Dendritic cell treated with granulocyte-macrophage colony-stimulating factor and Interleukin-4, amounts not matched to agents 40 ng/mL and 50 ng/mL, for 4 days (primary cell): Measurements from ENCODE around the gene NCF4.
A peak's percentile ranks its signal among the peaks of the same experiment; 100 is the strongest.

ENCODE experiments used
- H3K27ac Mint-ChIP-seq: one replicate; pipeline ENCODE4 v1.8.0; 2022; ENCODE audit warnings: mild to moderate bottlenecking, mixed read lengths
- H3K27me3 Mint-ChIP-seq: one replicate; pipeline ENCODE4 v1.8.0; 2022; ENCODE audit warnings: mild to moderate bottlenecking, mixed read lengths
- H3K36me3 Mint-ChIP-seq: one replicate; pipeline ENCODE4 v1.8.0; 2022; ENCODE audit warnings: low read depth, mixed read lengths
- H3K4me1 Mint-ChIP-seq: one replicate; pipeline ENCODE4 v1.8.0; 2022; ENCODE audit warnings: low read depth, mixed read lengths
- H3K4me3 Mint-ChIP-seq: one replicate; pipeline ENCODE4 v1.8.0; 2022; ENCODE audit warnings: mild to moderate bottlenecking, moderate library complexity, mixed read lengths
- H3K9me3 Mint-ChIP-seq: one replicate; pipeline ENCODE4 v1.8.0; 2022; ENCODE audit warnings: mixed read lengths
- intact Hi-C: fragments of 100-400 bp; cut with micrococcal nuclease; formaldehyde crosslinking; loops from one replicate; pipeline ENCODE4 v1.15.0; 2022

The NCF4 gene

GRCh38 chr22:36921309-36922104 lies 60.7 kb downstream of the NCF4 start:
- peak overlapping the region; percentile 90 for H3K27ac Mint-ChIP-seq
- no peaks in the 10 kb centered on the region for H3K9me3 Mint-ChIP-seq
- H3K4me1 Mint-ChIP-seq = peaks cover 95% of the 10 kb centered on the region
- H3K27me3 Mint-ChIP-seq = no peaks in the 10 kb centered on the region
- peaks cover 98% of the 10 kb centered on the region for H3K36me3 Mint-ChIP-seq
- peak overlapping the region; percentile 49 for H3K4me3 Mint-ChIP-seq
- intact Hi-C loops = no loop called here

GRCh38 chr22:36922105-36922608 lies 61.4 kb downstream of the NCF4 start:
- Mint-ChIP-seq H3K27me3 (no peaks in the 10 kb centered on the region), H3K27ac (peak overlapping the region; percentile 90), H3K4me1 (peaks cover 90% of the 10 kb centered on the region), H3K36me3 (peaks cover 98% of the 10 kb centered on the region), H3K4me3 (peak overlapping the region; percentile 8), H3K9me3 (no peaks in the 10 kb centered on the region)
- intact Hi-C loops = no loop called here

GRCh38 chr22:36922711-36923110 lies 61.9 kb downstream of the NCF4 start:
- H3K4me1 Mint-ChIP-seq = peaks cover 90% of the 10 kb centered on the region
- H3K9me3 Mint-ChIP-seq = no peaks in the 10 kb centered on the region
- no peak overlapping the region for H3K4me3 Mint-ChIP-seq
- no peaks in the 10 kb centered on the region for H3K27me3 Mint-ChIP-seq
- peak overlapping the region; percentile 90 for H3K27ac Mint-ChIP-seq
- intact Hi-C loops = no loop called here
- H3K36me3 Mint-ChIP-seq = peaks cover 98% of the 10 kb centered on the region

- peak overlapping the region; percentile 90 for H3K27ac Mint-ChIP-seq
- intact Hi-C loops = no loop called here
- H3K9me3 Mint-ChIP-seq = no peaks in the 10 kb centered on the region
- H3K36me3 Mint-ChIP-seq = peaks cover 98% of the 10 kb centered on the region
- H3K4me3 Mint-ChIP-seq = no peak overlapping the region
- H3K4me1 Mint-ChIP-seq = peaks cover 86% of the 10 kb centered on the region
- no peaks in the 10 kb centered on the region for H3K27me3 Mint-ChIP-seq
Measured at GRCh38 chr22:36923131-36923788, 62.5 kb downstream of the NCF4 start.

GRCh38 chr22:36924151-36924698 lies 63.4 kb downstream of the NCF4 start:
- Mint-ChIP-seq H3K4me3 (no peak overlapping the region), H3K4me1 (peaks cover 76% of the 10 kb centered on the region), H3K27me3 (no peaks in the 10 kb centered on the region)

GRCh38 chr22:36925388-36926290 lies 64.8 kb downstream of the NCF4 start:
- peaks cover 66% of the 10 kb centered on the region for H3K4me1 Mint-ChIP-seq
- peaks cover 100% of the 10 kb centered on the region for H3K36me3 Mint-ChIP-seq
- no peak overlapping the region for H3K4me3 Mint-ChIP-seq
- no peaks in the 10 kb centered on the region for H3K9me3 Mint-ChIP-seq
- intact Hi-C loops = no loop called here
- peak overlapping the region; percentile 16 for H3K27ac Mint-ChIP-seq
- no peaks in the 10 kb centered on the region for H3K27me3 Mint-ChIP-seq

More at GRCh38 chr22:36924151-36924698, 63.4 kb downstream of the NCF4 start:
- no peaks in the 10 kb centered on the region for H3K9me3 Mint-ChIP-seq
- H3K36me3 Mint-ChIP-seq = peaks cover 98% of the 10 kb centered on the region
- H3K27ac Mint-ChIP-seq = peak overlapping the region; percentile 16
- intact Hi-C loops = no loop called here

- H3K36me3 Mint-ChIP-seq = peaks cover 100% of the 10 kb centered on the region
- H3K9me3 Mint-ChIP-seq = no peaks in the 10 kb centered on the region
- intact Hi-C loops = no loop called here
- H3K27me3 Mint-ChIP-seq = no peaks in the 10 kb centered on the region
- peaks cover 66% of the 10 kb centered on the region for H3K4me1 Mint-ChIP-seq
- no peak overlapping the region for H3K4me3 Mint-ChIP-seq
- H3K27ac Mint-ChIP-seq = peak overlapping the region; percentile 16
Measured at GRCh38 chr22:36926309-36926708, 65.5 kb downstream of the NCF4 start.

- H3K36me3 Mint-ChIP-seq = peaks cover 100% of the 10 kb centered on the region
- intact Hi-C loops = no loop called here
- no peaks in the 10 kb centered on the region for H3K9me3 Mint-ChIP-seq
- no peaks in the 10 kb centered on the region for H3K27me3 Mint-ChIP-seq
- H3K27ac Mint-ChIP-seq = peak overlapping the region; percentile 16
- H3K4me1 Mint-ChIP-seq = peaks cover 60% of the 10 kb centered on the region
- H3K4me3 Mint-ChIP-seq = no peak overlapping the region
Measured at GRCh38 chr22:36926721-36927435, 66.1 kb downstream of the NCF4 start.
